ENCODE data around the gene ARHGEF6. TPM values are rescaled to one million over a fixed set of nuclear protein-coding genes. Genes with fewer than 3 reads are reported as not detected.

Gene ARHGEF6
- total RNA-seq, 2 donors from 2014 or later, result 2.7 to 5.7 TPM

- Histone ChIP-seq H3K4me1 (no peaks in the 10 kb centered on the region), H3K27me3 (no peaks in the 10 kb centered on the region), H3K27ac (no peak overlapping the region), H3K36me3 (no peaks in the 10 kb centered on the region), H3K9ac (ENCODE audit: low read depth in 2 of 2, low read length in 2 of 2) (no peak overlapping the region), H3K9me3 (no peaks in the 10 kb centered on the region), H3K4me3 (no peak overlapping the region)
- TF ChIP-seq CTCF (IDR thresholded peaks at IDR 0.05), result no peak
- DNase-seq, result no peak
- intact Hi-C loops (cut with DNase I), result no loop called here
These were observed 34.4 kb upstream of the ARHGEF6 start for GRCh38 chrX:136814847-136815750.

- Histone ChIP-seq H3K27ac (no peak overlapping the region), H3K27me3 (no peaks in the 10 kb centered on the region), H3K36me3 (no peaks in the 10 kb centered on the region), H3K4me3 (no peak overlapping the region), H3K9me3 (no peaks in the 10 kb centered on the region), H3K9ac (ENCODE audit: low read depth in 2 of 2, low read length in 2 of 2) (no peak overlapping the region), H3K4me1 (no peaks in the 10 kb centered on the region)
- TF ChIP-seq CTCF (IDR thresholded peaks at IDR 0.05), result no peak
- no peak for DNase-seq
- intact Hi-C loops (cut with DNase I), result no loop called here
These were observed 31.6 kb upstream of the ARHGEF6 start for GRCh38 chrX:136812286-136812685.

GRCh38 chrX:136810493-136810892 is 29.8 kb upstream of the ARHGEF6 start:
- TF ChIP-seq CTCF (IDR thresholded peaks at IDR 0.05), result no peak
- intact Hi-C loops (cut with DNase I), result no loop called here
- no peaks in the 10 kb centered on the region for H3K27me3 ChIP-seq
- no peak overlapping the region for H3K27ac ChIP-seq
- H3K4me3 ChIP-seq, result no peak overlapping the region
- no peaks in the 10 kb centered on the region for H3K36me3 ChIP-seq
- no peak for DNase-seq
- H3K9ac ChIP-seq (ENCODE audit: low read depth in 2 of 2, low read length in 2 of 2), result no peak overlapping the region
- H3K4me1 ChIP-seq, result no peaks in the 10 kb centered on the region
- no peaks in the 10 kb centered on the region for H3K9me3 ChIP-seq

GRCh38 chrX:136806891-136807410 is 26.2 kb upstream of the ARHGEF6 start:
- no peak overlapping the region for H3K27ac ChIP-seq
- no peaks in the 10 kb centered on the region for H3K36me3 ChIP-seq
- H3K9ac ChIP-seq (ENCODE audit: low read depth in 2 of 2, low read length in 2 of 2), result no peak overlapping the region
- no peaks in the 10 kb centered on the region for H3K4me1 ChIP-seq
- no peak overlapping the region for H3K4me3 ChIP-seq
- intact Hi-C loops (cut with DNase I), result no loop called here
- no peaks in the 10 kb centered on the region for H3K9me3 ChIP-seq
- no peak for TF ChIP-seq CTCF (IDR thresholded peaks at IDR 0.05)
- H3K27me3 ChIP-seq, result no peaks in the 10 kb centered on the region
- DNase-seq, result no peak

- Histone ChIP-seq H3K9me3 (no peaks in the 10 kb centered on the region), H3K27ac (no peak overlapping the region), H3K36me3 (no peaks in the 10 kb centered on the region), H3K27me3 (no peaks in the 10 kb centered on the region), H3K4me3 (no peak overlapping the region), H3K9ac (ENCODE audit: low read depth in 2 of 2, low read length in 2 of 2) (no peak overlapping the region), H3K4me1 (no peaks in the 10 kb centered on the region)
- no peak for TF ChIP-seq CTCF (IDR thresholded peaks at IDR 0.05)
- intact Hi-C loops (cut with DNase I), result no loop called here
- no peak for DNase-seq
These were observed 21.8 kb upstream of the ARHGEF6 start for GRCh38 chrX:136802515-136802914.

All from colonic mucosa (tissue), 4 donors.